ENCODE results near the gene TBC1D22A. TPM values are rescaled to one million over a fixed set of nuclear protein-coding genes. Genes with fewer than 3 reads are reported as not detected.

The TBC1D22A gene
- total RNA-seq, 2 donors from 2014 or later: 31.9 to 43.4 TPM

GRCh38 chr22:46992121-46992731 lies 229.8 kb downstream of the TBC1D22A start:
- Mint-ChIP-seq H3K27me3 (no peaks in the 10 kb centered on the region), H3K36me3 (no peaks in the 10 kb centered on the region), H3K27ac (no peak overlapping the region), H3K4me1 (ENCODE audit: low read depth in 2 of 2) (peaks cover 0 to 13% of the 10 kb centered on the region in 2 donors), H3K4me3 (no peak overlapping the region), H3K9me3 (no peaks in the 10 kb centered on the region)
- peak in 1 of 2 donors; percentile 17 for ATAC-seq
- DNase-seq (ENCODE audit: low spot score): no peak

DNA sequence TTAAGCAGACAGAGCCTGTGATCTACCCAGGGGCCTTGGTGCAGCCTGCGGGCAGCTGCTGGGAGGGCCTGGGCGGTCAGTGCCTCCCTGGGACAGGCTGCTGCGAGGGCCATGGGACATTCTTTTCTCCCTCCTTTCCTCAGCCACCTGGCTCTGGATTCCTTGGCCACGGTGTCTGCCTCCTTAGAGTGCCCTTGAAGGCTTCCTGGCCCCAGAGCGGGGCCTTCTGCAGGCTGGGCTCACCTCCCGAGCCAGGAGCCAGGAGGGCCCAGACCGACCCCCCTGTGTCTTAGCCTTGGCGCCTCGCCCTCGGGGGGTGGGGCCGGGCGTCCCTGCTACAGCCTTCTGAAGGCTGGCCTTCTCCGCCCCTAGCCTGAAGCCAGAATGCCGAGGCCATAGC lies 231.2 kb downstream of the TBC1D22A start:
- H3K36me3 Mint-ChIP-seq: no peaks in the 10 kb centered on the region
- ATAC-seq: no peak
- no peak overlapping the region for H3K4me3 Mint-ChIP-seq
- peaks cover 0 to 13% of the 10 kb centered on the region in 2 donors for H3K4me1 Mint-ChIP-seq (ENCODE audit: low read depth in 2 of 2)
- no peak for DNase-seq (ENCODE audit: low spot score)
- H3K27ac Mint-ChIP-seq: no peak overlapping the region
- H3K27me3 Mint-ChIP-seq: no peaks in the 10 kb centered on the region
- no peaks in the 10 kb centered on the region for H3K9me3 Mint-ChIP-seq

GRCh38 chr22:46994265-46994664 lies 231.8 kb downstream of the TBC1D22A start:
- ATAC-seq (no peak), DNase-seq (ENCODE audit: low spot score) (no peak)
- Mint-ChIP-seq H3K4me3 (no peak overlapping the region), H3K27ac (no peak overlapping the region), H3K4me1 (ENCODE audit: low read depth in 2 of 2) (peaks cover 0 to 13% of the 10 kb centered on the region in 2 donors), H3K27me3 (no peaks in the 10 kb centered on the region), H3K36me3 (no peaks in the 10 kb centered on the region), H3K9me3 (no peaks in the 10 kb centered on the region)

- Mint-ChIP-seq H3K9me3 (no peaks in the 10 kb centered on the region), H3K27me3 (no peaks in the 10 kb centered on the region), H3K4me1 (ENCODE audit: low read depth in 2 of 2) (peaks cover 1 to 14% of the 10 kb centered on the region in 2 donors), H3K36me3 (no peaks in the 10 kb centered on the region), H3K4me3 (no peak overlapping the region), H3K27ac (no peak overlapping the region)
- ATAC-seq (no peak), DNase-seq (ENCODE audit: low spot score) (no peak)
These were observed 232.5 kb downstream of the TBC1D22A start for GRCh38 chr22:46994983-46995382.

DNA sequence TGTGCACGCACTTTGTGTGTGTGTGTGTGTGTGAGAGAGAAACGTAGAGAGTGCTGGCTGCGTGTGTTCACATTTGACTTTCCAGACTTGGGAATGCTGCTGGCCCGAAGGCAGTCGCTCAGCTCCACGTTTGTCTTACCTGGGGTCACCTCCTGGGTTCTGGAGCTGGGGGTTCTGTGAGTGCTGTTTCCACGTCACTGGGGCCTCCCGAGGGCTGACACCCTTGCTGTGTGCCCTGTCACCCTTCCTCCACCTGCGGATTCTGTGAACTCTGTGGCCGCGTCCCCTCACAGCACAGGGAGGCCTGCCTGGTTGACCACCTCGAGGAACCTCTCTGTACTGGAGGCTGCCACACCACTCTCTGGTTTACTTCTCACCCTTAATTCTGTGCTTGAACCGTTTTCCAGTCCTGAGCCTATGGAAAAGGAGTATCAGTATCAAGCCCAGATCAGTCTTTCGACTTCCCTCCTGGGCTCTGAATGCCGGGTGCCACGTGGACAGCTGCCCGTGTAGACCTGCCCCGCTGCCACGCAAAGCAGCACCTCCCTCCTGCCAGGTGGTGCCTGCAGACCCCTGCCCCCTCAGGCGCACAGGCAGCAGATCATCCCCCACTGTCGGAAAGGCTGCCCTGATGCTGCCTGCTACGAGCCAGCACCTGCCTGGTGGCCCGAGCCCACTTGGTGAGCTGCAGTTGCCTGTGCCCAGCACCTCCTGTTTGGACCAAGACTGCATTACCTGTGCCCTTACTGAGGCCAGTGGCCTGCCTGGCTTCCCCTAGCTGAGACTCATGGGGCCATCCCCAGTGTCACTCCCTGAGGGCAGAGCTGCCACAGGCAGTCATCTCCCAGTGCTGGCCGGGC lies 233.3 kb downstream of the TBC1D22A start:
- Mint-ChIP-seq H3K36me3 (no peaks in the 10 kb centered on the region), H3K4me3 (no peak overlapping the region), H3K27me3 (no peaks in the 10 kb centered on the region), H3K27ac (no peak overlapping the region), H3K4me1 (ENCODE audit: low read depth in 2 of 2) (peaks cover 7 to 18% of the 10 kb centered on the region in 2 donors), H3K9me3 (no peaks in the 10 kb centered on the region)
- DNase-seq (ENCODE audit: low spot score) (no peak), ATAC-seq (peak in 1 of 2 donors; percentile 37)

- Mint-ChIP-seq H3K27me3 (no peaks in the 10 kb centered on the region), H3K36me3 (no peaks in the 10 kb centered on the region), H3K27ac (peak overlapping the region in 1 of 2 donors; percentile 10), H3K4me1 (ENCODE audit: low read depth in 2 of 2) (peaks cover 7 to 14% of the 10 kb centered on the region in 2 donors), H3K4me3 (no peak overlapping the region), H3K9me3 (no peaks in the 10 kb centered on the region)
- DNase-seq (ENCODE audit: low spot score) (no peak), ATAC-seq (no peak)
These were observed 234.3 kb downstream of the TBC1D22A start for GRCh38 chr22:46996595-46997310.

GRCh38 chr22:46997311-46997970 lies 235.0 kb downstream of the TBC1D22A start:
- Mint-ChIP-seq H3K4me3 (no peak overlapping the region), H3K27ac (no peak overlapping the region), H3K4me1 (ENCODE audit: low read depth in 2 of 2) (peaks cover 7 to 14% of the 10 kb centered on the region in 2 donors), H3K9me3 (no peaks in the 10 kb centered on the region), H3K27me3 (no peaks in the 10 kb centered on the region), H3K36me3 (no peaks in the 10 kb centered on the region)
- DNase-seq (ENCODE audit: low spot score) (no peak), ATAC-seq (no peak)

DNA sequence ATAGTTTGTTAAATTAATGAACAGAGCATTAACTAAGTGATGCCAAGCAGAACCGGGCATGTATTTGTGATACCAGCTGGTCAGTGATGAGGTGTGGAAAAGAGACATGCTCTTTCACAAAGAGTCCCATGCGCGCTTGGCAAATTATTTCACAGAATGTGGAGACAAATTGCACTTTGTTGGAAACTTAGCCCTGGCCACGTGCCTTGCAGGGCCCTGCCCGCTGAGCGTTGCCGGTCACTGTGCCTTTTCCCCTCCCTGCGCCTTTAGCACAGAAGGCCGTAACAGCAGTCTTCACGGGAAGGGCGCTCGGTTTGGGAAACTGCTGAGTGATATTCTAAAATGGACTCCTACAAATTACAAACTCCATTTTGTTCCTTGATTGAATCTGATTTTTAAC lies 235.9 kb downstream of the TBC1D22A start:
- ATAC-seq (no peak), DNase-seq (ENCODE audit: low spot score) (no peak)
- Mint-ChIP-seq H3K36me3 (no peaks in the 10 kb centered on the region), H3K9me3 (no peaks in the 10 kb centered on the region), H3K4me1 (ENCODE audit: low read depth in 2 of 2) (peaks cover 7 to 14% of the 10 kb centered on the region in 2 donors), H3K27me3 (no peaks in the 10 kb centered on the region), H3K4me3 (no peak overlapping the region), H3K27ac (no peak overlapping the region)

DNA sequence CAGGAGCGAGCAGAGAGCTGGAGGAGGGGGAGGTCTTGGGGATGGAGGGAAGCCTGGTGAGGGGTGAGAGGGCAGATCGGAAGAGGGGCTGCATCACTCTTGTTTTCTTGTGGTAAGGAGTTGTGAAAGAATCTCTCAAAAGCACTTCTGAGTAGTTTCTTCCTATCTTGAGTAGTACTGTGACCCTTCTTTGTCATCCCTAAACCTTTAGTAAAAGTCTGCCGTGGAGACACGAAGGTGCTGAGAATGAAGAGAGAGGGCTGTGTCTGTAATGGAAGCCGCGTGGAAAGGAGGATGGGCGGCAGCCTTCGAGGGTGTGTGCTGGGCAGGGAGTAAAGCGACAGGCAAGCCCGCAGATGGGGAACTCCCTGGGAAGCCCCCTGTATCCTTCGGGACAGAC lies 237.8 kb downstream of the TBC1D22A start:
- H3K4me1 Mint-ChIP-seq (ENCODE audit: low read depth in 2 of 2): peaks cover 7 to 14% of the 10 kb centered on the region in 2 donors
- H3K27ac Mint-ChIP-seq: peak overlapping the region in 1 of 2 donors; percentile 38
- ATAC-seq (no peak), DNase-seq (ENCODE audit: low spot score) (no peak)
- H3K4me3 Mint-ChIP-seq: no peak overlapping the region
- no peaks in the 10 kb centered on the region for H3K9me3 Mint-ChIP-seq
- H3K36me3 Mint-ChIP-seq: no peaks in the 10 kb centered on the region
- H3K27me3 Mint-ChIP-seq: no peaks in the 10 kb centered on the region

DNA sequence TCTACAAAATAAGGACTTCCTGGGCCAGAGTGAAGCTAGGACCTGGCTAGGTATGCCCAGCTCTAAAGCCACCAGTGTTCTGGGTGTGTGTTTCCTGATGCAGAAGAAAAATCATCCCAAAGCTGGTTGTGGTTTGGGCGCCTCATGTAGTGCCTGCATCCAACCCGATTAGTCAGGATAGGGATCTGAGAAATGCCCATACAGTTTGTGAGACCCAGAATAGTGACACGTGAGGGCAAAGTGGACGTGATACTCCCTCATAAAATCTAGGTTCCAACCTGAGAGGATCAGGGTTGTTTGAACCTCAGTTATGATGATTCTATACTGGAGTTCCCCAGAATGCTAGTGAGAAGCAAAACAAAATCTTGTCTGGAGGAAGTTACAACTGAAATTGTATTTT lies 238.4 kb downstream of the TBC1D22A start:
- DNase-seq (ENCODE audit: low spot score) (no peak), ATAC-seq (no peak)
- H3K36me3 Mint-ChIP-seq: no peaks in the 10 kb centered on the region
- H3K4me1 Mint-ChIP-seq (ENCODE audit: low read depth in 2 of 2): peaks cover 7 to 14% of the 10 kb centered on the region in 2 donors
- H3K27me3 Mint-ChIP-seq: no peaks in the 10 kb centered on the region
- H3K9me3 Mint-ChIP-seq: no peaks in the 10 kb centered on the region
- no peak overlapping the region for H3K27ac Mint-ChIP-seq
- no peak overlapping the region for H3K4me3 Mint-ChIP-seq

DNA sequence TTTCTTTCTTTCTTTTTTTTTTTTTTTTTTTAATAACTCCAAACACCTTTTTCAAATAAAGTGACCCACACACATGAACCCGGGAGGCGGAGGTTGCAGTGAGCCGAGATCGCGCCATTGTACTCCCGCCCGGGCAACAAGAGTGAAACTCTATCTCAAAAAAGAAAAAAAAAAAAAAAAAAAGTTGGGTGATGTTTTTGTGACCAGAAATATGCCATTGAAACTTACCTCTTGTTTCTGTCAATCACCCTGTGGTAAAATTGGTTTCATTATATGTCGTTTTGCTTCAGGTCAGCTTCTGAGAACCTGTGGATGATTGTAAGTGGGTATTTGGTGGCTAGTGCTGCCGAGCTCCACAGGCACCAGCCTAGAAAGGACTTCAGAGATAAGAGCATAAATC lies 238.8 kb downstream of the TBC1D22A start:
- Mint-ChIP-seq H3K4me3 (no peak overlapping the region), H3K27ac (no peak overlapping the region), H3K9me3 (no peaks in the 10 kb centered on the region), H3K4me1 (ENCODE audit: low read depth in 2 of 2) (peaks cover 7 to 14% of the 10 kb centered on the region in 2 donors), H3K36me3 (no peaks in the 10 kb centered on the region), H3K27me3 (no peaks in the 10 kb centered on the region)
- DNase-seq (ENCODE audit: low spot score): no peak
- ATAC-seq: no peak

DNA sequence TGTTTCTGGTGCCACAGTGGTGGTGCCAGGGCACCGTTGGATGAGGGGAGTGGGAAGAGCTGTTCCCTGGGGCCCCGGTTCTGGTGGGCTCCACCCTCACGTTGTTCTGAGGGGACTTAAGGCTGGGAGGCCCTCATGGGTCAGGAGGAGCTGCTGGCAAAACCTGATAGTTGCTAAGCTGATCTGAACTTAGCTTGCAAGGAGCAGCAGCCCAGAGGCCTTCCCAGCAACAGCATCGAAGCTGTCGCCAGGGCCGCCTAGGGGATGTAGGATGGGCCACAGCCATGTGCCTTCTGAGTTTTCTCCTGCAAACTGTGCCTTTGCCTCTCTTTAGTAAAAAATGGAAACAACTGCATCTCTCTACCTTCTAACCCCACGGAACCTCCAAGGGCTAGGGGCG lies 240.2 kb downstream of the TBC1D22A start:
- ATAC-seq: no peak

GRCh38 chr22:47005506-47006408 lies 243.3 kb downstream of the TBC1D22A start:
- Mint-ChIP-seq H3K4me1 (ENCODE audit: low read depth in 2 of 2) (no peaks in the 10 kb centered on the region), H3K36me3 (no peaks in the 10 kb centered on the region), H3K27ac (no peak overlapping the region), H3K9me3 (no peaks in the 10 kb centered on the region), H3K4me3 (no peak overlapping the region), H3K27me3 (no peaks in the 10 kb centered on the region)
- DNase-seq (ENCODE audit: low spot score) (no peak), ATAC-seq (no peak)

More for the DNA sequence above, 240.2 kb downstream of the TBC1D22A start:
- H3K27me3 Mint-ChIP-seq: no peaks in the 10 kb centered on the region
- H3K4me3 Mint-ChIP-seq: no peak overlapping the region
- peaks cover 7% of the 10 kb centered on the region in 2 donors for H3K4me1 Mint-ChIP-seq (ENCODE audit: low read depth in 2 of 2)
- no peak for DNase-seq (ENCODE audit: low spot score)
- no peaks in the 10 kb centered on the region for H3K9me3 Mint-ChIP-seq
- H3K36me3 Mint-ChIP-seq: no peaks in the 10 kb centered on the region
- no peak overlapping the region for H3K27ac Mint-ChIP-seq
